Large intestine (tissue), 3 donors: ENCODE results near the gene TALDO1. TPM values are rescaled to one million over a fixed set of nuclear protein-coding genes. Genes with fewer than 3 reads are reported as not detected.

ENCODE experiments used
- DNase-seq, 2 donors: peaks; one replicate each; pipeline versions ENCODE4 v3.0.0 to v3.0.0-alpha.2; 2013
- H3K27ac ChIP-seq: one replicate; pipeline ENCODE4 v1.5.1; 2013; ENCODE audit warnings: low read length
- H3K27me3 ChIP-seq: 2 replicates; pipeline ENCODE4 v1.6.1; 2013; ENCODE audit warnings: low read length; ENCODE audit not compliant: control insufficient read depth, insufficient read depth
- H3K36me3 ChIP-seq: 2 replicates; pipeline ENCODE4 v1.6.1; 2013; ENCODE audit warnings: low read length; ENCODE audit not compliant: control insufficient read depth, insufficient read depth
- H3K4me1 ChIP-seq: one replicate; pipeline ENCODE4 v1.6.1; 2013; ENCODE audit warnings: low read length; ENCODE audit not compliant: control insufficient read depth, insufficient read depth
- H3K4me3 ChIP-seq: one replicate; pipeline ENCODE4 v1.5.1; 2013; ENCODE audit warnings: low read length
- H3K9me3 ChIP-seq: one replicate; pipeline ENCODE4 v1.6.1; 2013; ENCODE audit warnings: mild to moderate bottlenecking, low read depth, low read length, moderate library complexity; ENCODE audit not compliant: control insufficient read depth
- WGBS: methylation state at CpG from one replicate; pipeline ENCODE4 v1.1.5; 2013; ENCODE audit warnings: low lambda C conversion rate; ENCODE audit not compliant: insufficient coverage; 5-methylcytosine and 5-hydroxymethylcytosine counted together
- polyA plus RNA-seq: library from polyadenylated mRNA; unstranded; fragments of 120-200 nt; gene quantifications from one replicate; pipeline ENCODE4 v1.2.1, GENCODE V29; 2013

TALDO1 gene
- polyA plus RNA-seq, 1 donor: 92.4 TPM

GRCh38 chr11:703506-703905, 43.8 kb upstream of the TALDO1 start:
- H3K4me1 ChIP-seq: peaks cover 44% of the 10 kb centered on the region
- peaks cover 9% of the 10 kb centered on the region for H3K27me3 ChIP-seq
- peak in 1 of 2 donors; percentile 61 for DNase-seq
- WGBS: no CpG with 5 or more reads among the region's 9 CpGs
- peak overlapping the region; percentile 50 for H3K27ac ChIP-seq
- peaks cover 5% of the 10 kb centered on the region for H3K9me3 ChIP-seq
- no peak overlapping the region for H3K4me3 ChIP-seq
- peaks cover 18% of the 10 kb centered on the region for H3K36me3 ChIP-seq

GRCh38 chr11:704228-704674, 43.0 kb upstream of the TALDO1 start:
- Histone ChIP-seq H3K27me3 (peaks cover 9% of the 10 kb centered on the region), H3K36me3 (peaks cover 18% of the 10 kb centered on the region), H3K4me3 (no peak overlapping the region), H3K27ac (peak overlapping the region; percentile 93), H3K4me1 (peaks cover 49% of the 10 kb centered on the region), H3K9me3 (peaks cover 5% of the 10 kb centered on the region)
- WGBS: no CpG with 5 or more reads among the region's 18 CpGs
- DNase-seq: no peak

GRCh38 chr11:704781-705645, 42.3 kb upstream of the TALDO1 start:
- H3K27me3 ChIP-seq: peaks cover 9% of the 10 kb centered on the region
- H3K27ac ChIP-seq: peak overlapping the region; percentile 93
- peaks cover 56% of the 10 kb centered on the region for H3K4me1 ChIP-seq
- DNase-seq: peak in 1 of 2 donors; percentile 74
- H3K4me3 ChIP-seq: peak overlapping the region; percentile 50
- peaks cover 18% of the 10 kb centered on the region for H3K36me3 ChIP-seq
- peaks cover 5% of the 10 kb centered on the region for H3K9me3 ChIP-seq
- no CpG with 5 or more reads among the region's 27 CpGs for WGBS

GRCh38 chr11:705646-706438, 41.4 kb upstream of the TALDO1 start, which contains the start of gene EPS8L2:
EPS8L2 (plus strand) TSS chr11:706231; CDS start chr11:709408, 3,177 bp downstream.
- Histone ChIP-seq H3K27me3 (peaks cover 9% of the 10 kb centered on the region), H3K4me1 (peaks cover 64% of the 10 kb centered on the region)
- no CpG with 5 or more reads among the region's 90 CpGs for WGBS

GRCh38 chr11:706439-706956, 40.8 kb upstream of the TALDO1 start:
- peaks cover 25% of the 10 kb centered on the region for H3K36me3 ChIP-seq
- DNase-seq: peak in 1 of 2 donors; percentile 57
- peak overlapping the region; percentile 85 for H3K4me3 ChIP-seq
- WGBS: no CpG with 5 or more reads among the region's 22 CpGs
- H3K27ac ChIP-seq: peak overlapping the region; percentile 99
- peaks cover 9% of the 10 kb centered on the region for H3K27me3 ChIP-seq
- H3K4me1 ChIP-seq: peaks cover 68% of the 10 kb centered on the region
- peaks cover 5% of the 10 kb centered on the region for H3K9me3 ChIP-seq

More at GRCh38 chr11:705646-706438, 41.4 kb upstream of the TALDO1 start, which contains the start of gene EPS8L2:
- DNase-seq: peak; percentile 64 to 85
- Histone ChIP-seq H3K36me3 (peaks cover 25% of the 10 kb centered on the region), H3K4me3 (peak within 1 kb of the TSS; percentile 85), H3K27ac (peak within 1 kb of the TSS; percentile 99), H3K9me3 (peaks cover 5% of the 10 kb centered on the region)

- Histone ChIP-seq H3K27ac (peak overlapping the region; percentile 99), H3K9me3 (peaks cover 5% of the 10 kb centered on the region), H3K4me3 (peak overlapping the region; percentile 85), H3K27me3 (peaks cover 9% of the 10 kb centered on the region), H3K36me3 (peaks cover 19% of the 10 kb centered on the region), H3K4me1 (peaks cover 75% of the 10 kb centered on the region)
- WGBS: no CpG with 5 or more reads among the region's 30 CpGs
- DNase-seq: peak; percentile 93 to 96
These were observed 40.1 kb upstream of the TALDO1 start for GRCh38 chr11:706957-707816.

GRCh38 chr11:707817-708420, 39.3 kb upstream of the TALDO1 start:
- Histone ChIP-seq H3K4me3 (peak overlapping the region; percentile 85), H3K27me3 (peaks cover 9% of the 10 kb centered on the region), H3K9me3 (peaks cover 5% of the 10 kb centered on the region), H3K4me1 (peaks cover 77% of the 10 kb centered on the region), H3K36me3 (peaks cover 16% of the 10 kb centered on the region), H3K27ac (peak overlapping the region; percentile 99)
- WGBS: no CpG with 5 or more reads among the region's 16 CpGs
- no peak for DNase-seq

- peaks cover 13% of the 10 kb centered on the region for H3K36me3 ChIP-seq
These were observed 38.8 kb upstream of the TALDO1 start for GRCh38 chr11:708511-708910.

More at GRCh38 chr11:708511-708910, 38.8 kb upstream of the TALDO1 start:
- peaks cover 77% of the 10 kb centered on the region for H3K4me1 ChIP-seq
- peaks cover 5% of the 10 kb centered on the region for H3K9me3 ChIP-seq
- no peak for DNase-seq
- peak overlapping the region; percentile 99 for H3K27ac ChIP-seq
- no CpG with 5 or more reads among the region's 7 CpGs for WGBS
- peaks cover 9% of the 10 kb centered on the region for H3K27me3 ChIP-seq
- H3K4me3 ChIP-seq: peak overlapping the region; percentile 85
